HepG2 (cell line): ENCODE results near the gene BAIAP2L1. TPM values are rescaled to one million over a fixed set of nuclear protein-coding genes. Genes with fewer than 3 reads are reported as not detected.

Experiments
- BHLHE40 ChIP-seq: IDR thresholded peaks from 2 replicates; pipeline ENCODE4 v1.6.1; 2011; ENCODE audit warnings: low read length, improper control_type of control experiment
- DBP ChIP-seq: sonication (generic); formaldehyde crosslinking; IDR thresholded peaks from 2 replicates; pipeline ENCODE4 v1.4.0; 2020; ENCODE audit warnings: missing genetic modification reagents; ENCODE audit errors: not compliant biosample characterization
- FOXO1 ChIP-seq: sonication (generic); formaldehyde crosslinking; IDR thresholded peaks from 2 replicates; pipeline ENCODE4 v1.4.0; 2020; ENCODE audit warnings: missing genetic modification reagents
- KLF16 ChIP-seq, 2 experiments: sonication (generic) in 1 of 2; formaldehyde crosslinking in 1 of 2; IDR thresholded peaks; 2 replicates each; pipeline versions ENCODE4 v1.6.1 to v1.8.0; 2016 to 2023; ENCODE audit warnings: missing genetic modification reagents in 2 of 2, missing compliant biosample characterization in 1 of 2
- MAF1 ChIP-seq: sonication (generic); formaldehyde crosslinking; IDR thresholded peaks from 2 replicates; pipeline ENCODE4 v1.5.0; 2020; ENCODE audit warnings: missing genetic modification reagents, borderline replicate concordance
- RFXAP ChIP-seq: sonication (generic); formaldehyde crosslinking; IDR thresholded peaks from 2 replicates; pipeline ENCODE4 v1.4.0; 2020; ENCODE audit warnings: missing genetic modification reagents, borderline replicate concordance
- ZBTB49 ChIP-seq: sonication (generic); formaldehyde crosslinking; IDR thresholded peaks from 2 replicates; pipeline ENCODE4 v1.4.0; 2020; ENCODE audit warnings: missing genetic modification reagents, borderline replicate concordance
- ZFX ChIP-seq: sonication (generic); formaldehyde crosslinking; IDR thresholded peaks from 2 replicates; pipeline ENCODE4 v1.4.0; 2020; ENCODE audit warnings: mild to moderate bottlenecking, low read depth, missing genetic modification reagents, moderate library complexity
- ZNF142 ChIP-seq: sonication (generic); formaldehyde crosslinking; IDR thresholded peaks from 2 replicates; pipeline ENCODE4 v1.4.0; 2020; ENCODE audit warnings: missing genetic modification reagents
- ZNF292 ChIP-seq: sonication (generic); formaldehyde crosslinking; IDR thresholded peaks from 2 replicates; pipeline ENCODE4 v1.8.1; 2022; ENCODE audit warnings: mild to moderate bottlenecking, low read depth, missing genetic modification reagents, borderline replicate concordance
- ZNF766 ChIP-seq: sonication (generic); formaldehyde crosslinking; IDR thresholded peaks from 2 replicates; pipeline ENCODE4 v1.5.0; 2020; ENCODE audit warnings: missing genetic modification reagents, borderline replicate concordance
- ZSCAN25 ChIP-seq: sonication (generic); formaldehyde crosslinking; IDR thresholded peaks from 2 replicates; pipeline ENCODE4 v1.8.0; 2022; ENCODE audit warnings: mild to moderate bottlenecking, missing genetic modification reagents
- polyA plus RNA-seq, 8 experiments: library from polyadenylated mRNA; depleted of rRNA in 3 of 8; stranded (reverse) in 7 of 8; unstranded in 1 of 8; fragments of >200 nt; fragmentation: Illumina TruSeq in 4 of 8; extraction: Trizol in 4 of 8; gene quantifications; 2 replicates each; pipeline versions ENCODE4 v1.2.1 to v1.2.3, GENCODE V29; 2011 to 2016; ENCODE audit warnings: low read depth in 4 of 8, missing spikeins in 1 of 8, mixed read lengths in 1 of 8; ENCODE audit not compliant: insufficient read depth in 1 of 8
- total RNA-seq, 5 experiments: library from RNA; depleted of rRNA; stranded (reverse); fragments of >200 nt; fragmentation: Illumina TruSeq; extraction: Trizol; gene quantifications; 2 replicates each; pipeline ENCODE4 v1.2.3, GENCODE V29; 2016; ENCODE audit warnings: low read depth in 1 of 5
- TF ChIP-seq, protein P1 (sequence below): sonication (generic); formaldehyde crosslinking; IDR thresholded peaks from 2 replicates; pipeline ENCODE4 v1.5.0; 2020; ENCODE audit warnings: missing genetic modification reagents

BAIAP2L1 gene
- total and polyA plus RNA-seq, 2 of the 13 experiments (the other 11 are each of a cell fraction or from before 2014, with no cell fraction given) = 13.0 to 21.5 TPM

GRCh38 chr7:98420966-98421612 is 20.2 kb upstream of the BAIAP2L1 start (continued):
- TF ChIP-seq ZBTB49 = peak; percentile 81; the same call in 1 of the 2 replicates
- TF ChIP-seq FOXO1 (CRISPR knock-in tag) = peak; percentile 45
- TF ChIP-seq DBP (CRISPR knock-in tag) = no peak
- TF ChIP-seq ZFX (CRISPR knock-in tag) = peak; percentile 43; the same call in 1 of the 2 replicates
- peak; percentile 55; the same call in 1 of the 2 replicates for TF ChIP-seq ZNF292
- TF ChIP-seq ZNF142 (CRISPR knock-in tag) = 0 out of 2 replicates have a peak, but pooled peaks have one; percentile 40
- peak in 1 of 2 experiments; percentile 35; a peak in 1 of 4 replicates for TF ChIP-seq KLF16 (CRISPR knock-in tag; IDR thresholded peaks at IDR 0.05)
- TF ChIP-seq, protein P1, sequence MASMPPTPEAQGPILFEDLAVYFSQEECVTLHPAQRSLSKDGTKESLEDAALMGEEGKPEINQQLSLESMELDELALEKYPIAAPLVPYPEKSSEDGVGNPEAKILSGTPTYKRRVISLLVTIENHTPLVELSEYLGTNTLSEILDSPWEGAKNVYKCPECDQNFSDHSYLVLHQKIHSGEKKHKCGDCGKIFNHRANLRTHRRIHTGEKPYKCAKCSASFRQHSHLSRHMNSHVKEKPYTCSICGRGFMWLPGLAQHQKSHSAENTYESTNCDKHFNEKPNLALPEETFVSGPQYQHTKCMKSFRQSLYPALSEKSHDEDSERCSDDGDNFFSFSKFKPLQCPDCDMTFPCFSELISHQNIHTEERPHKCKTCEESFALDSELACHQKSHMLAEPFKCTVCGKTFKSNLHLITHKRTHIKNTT = no peak
- TF ChIP-seq ZSCAN25 = 0 out of 2 replicates have a peak, but pooled peaks have one; percentile 27
- no peak for TF ChIP-seq MAF1
- peak; percentile 43; the same call in 1 of the 2 replicates for TF ChIP-seq RFXAP (CRISPR knock-in tag)
- 0 out of 2 replicates have a peak, but pooled peaks have one; percentile 61 for TF ChIP-seq ZNF766 (CRISPR knock-in tag)
- TF ChIP-seq BHLHE40 = peak; percentile 46; the same call in 1 of the 2 replicates
